ENCODE measurements around the gene DIAPH3. TPM values are rescaled to one million over a fixed set of nuclear protein-coding genes. Genes with fewer than 3 reads are reported as not detected.
A peak's percentile ranks its signal among the peaks of the same experiment; 100 is the strongest.

Gene DIAPH3
- polyA plus RNA-seq, 4 donors: 10.3 to 14.3 (median 11.8) TPM

GRCh38 chr13:59885076-59885475, 278.7 kb downstream of the DIAPH3 start:
- no peak for DNase-seq (ENCODE audit: low read depth in 4 of 4, low spot score in 2 of 4)

DNA sequence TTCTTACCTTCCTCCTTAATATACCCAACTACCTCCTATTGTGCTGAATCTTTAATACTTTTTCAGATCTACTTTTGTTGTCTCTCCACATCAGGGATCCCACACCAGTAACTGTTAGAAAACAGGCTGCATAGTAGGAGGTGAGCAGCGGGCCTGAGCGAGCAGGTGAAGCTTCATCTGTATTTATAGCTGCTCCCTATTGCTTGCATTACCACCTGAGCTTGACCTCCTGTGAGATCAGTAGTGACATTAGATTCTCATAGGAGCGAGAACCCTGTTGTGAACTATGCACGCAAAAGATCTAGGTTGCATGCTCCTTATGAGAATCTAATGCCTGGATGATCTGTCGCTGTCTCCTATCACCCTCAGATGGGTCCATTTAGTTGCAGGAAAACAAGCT, 279.8 kb downstream of the DIAPH3 start:
- DNase-seq (ENCODE audit: low read depth in 4 of 4, low spot score in 2 of 4): no peak

DNA sequence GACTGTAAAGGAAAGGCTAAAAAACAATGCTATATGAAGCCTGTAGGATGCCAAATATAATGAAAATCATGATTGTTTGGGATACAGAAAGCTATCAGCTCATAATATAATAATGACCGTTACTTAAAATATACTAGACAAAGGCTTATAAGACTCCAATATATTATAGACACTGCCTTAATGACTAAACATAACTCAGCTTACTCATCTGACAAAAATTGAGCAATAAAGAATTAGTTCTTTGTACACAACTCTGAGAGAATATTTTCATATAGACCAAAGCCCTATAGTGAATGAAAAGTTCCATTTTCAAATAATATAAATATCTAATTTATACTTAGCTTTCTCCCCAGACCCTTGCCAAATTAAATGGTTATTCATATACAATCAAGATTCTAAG, 283.3 kb downstream of the DIAPH3 start:
- no peak for DNase-seq (ENCODE audit: low read depth in 4 of 4, low spot score in 2 of 4)

- DNase-seq (ENCODE audit: low read depth in 4 of 4, low spot score in 2 of 4): peak in 3 of 4 donors; percentile 10 to 27 (median 13)
These were observed 284.4 kb downstream of the DIAPH3 start for GRCh38 chr13:59879281-59879680.

DNA sequence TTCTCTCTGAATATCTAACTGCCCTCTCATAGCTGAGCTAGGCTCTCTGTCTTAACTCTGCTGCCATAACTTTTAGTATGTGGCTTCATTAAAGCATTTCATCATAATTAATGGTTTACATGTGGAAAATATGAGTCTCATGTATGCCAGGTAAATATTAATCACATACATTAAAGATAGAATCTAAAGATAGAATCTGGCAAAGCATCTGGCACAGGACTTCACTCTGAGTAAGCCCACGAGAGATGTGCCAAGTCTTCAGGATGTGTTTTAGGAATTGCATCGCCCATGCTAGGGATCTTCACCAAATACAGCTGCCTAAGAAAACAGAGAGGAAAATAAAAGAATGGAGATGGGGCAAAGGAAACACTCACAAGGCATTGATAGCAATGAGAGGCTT, 285.8 kb downstream of the DIAPH3 start:
- no peak for DNase-seq (ENCODE audit: low read depth in 4 of 4, low spot score in 2 of 4)

DNA sequence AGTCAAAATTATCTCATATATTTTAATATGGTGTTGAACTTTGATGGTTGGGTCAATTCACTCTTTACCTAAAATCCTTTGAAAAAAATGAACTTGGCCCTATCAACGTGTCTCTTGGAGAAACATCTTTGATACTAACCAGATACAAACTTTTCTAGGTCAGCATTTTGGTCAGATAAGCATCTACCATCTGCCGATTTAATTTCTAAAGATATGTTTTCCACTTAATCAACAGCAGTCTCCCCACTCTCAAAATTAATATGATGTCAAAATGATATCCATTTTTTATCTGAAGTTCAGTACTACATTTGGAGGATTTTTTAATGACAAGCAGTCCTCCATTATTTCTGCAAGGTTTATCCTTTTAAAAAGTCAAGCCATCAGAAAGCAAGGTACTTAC, 288.8 kb downstream of the DIAPH3 start:
- DNase-seq (ENCODE audit: low read depth in 4 of 4, low spot score in 2 of 4): no peak

GRCh38 chr13:59873856-59874255, 289.9 kb downstream of the DIAPH3 start:
- no peak for DNase-seq (ENCODE audit: low read depth in 4 of 4, low spot score in 2 of 4)

- no peak for DNase-seq (ENCODE audit: low read depth in 4 of 4, low spot score in 2 of 4)
These were observed 290.4 kb downstream of the DIAPH3 start for GRCh38 chr13:59873309-59873708.

GRCh38 chr13:59867867-59868266, 295.9 kb downstream of the DIAPH3 start:
- DNase-seq (ENCODE audit: low read depth in 4 of 4, low spot score in 2 of 4): no peak

DNA sequence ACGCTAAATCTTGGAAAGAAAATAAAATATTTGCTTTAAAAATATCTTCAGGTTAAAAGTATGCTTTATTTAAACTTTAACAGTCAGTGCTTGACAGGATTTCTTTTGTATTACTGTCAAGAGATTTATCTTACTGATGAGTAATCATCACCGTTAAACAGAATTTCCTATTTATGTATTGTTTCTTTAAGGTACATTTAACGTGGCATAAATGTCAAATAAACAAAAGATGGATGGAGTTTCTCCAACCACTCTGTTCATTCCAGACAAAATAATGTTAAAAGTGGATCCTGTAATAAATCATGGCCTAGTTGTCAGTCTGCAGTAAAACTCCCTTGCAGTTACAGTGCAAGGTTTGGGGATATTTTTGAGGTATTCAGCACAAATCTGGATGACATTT, 298.3 kb downstream of the DIAPH3 start:
- no peak for DNase-seq (ENCODE audit: low read depth in 4 of 4, low spot score in 2 of 4)

DNA sequence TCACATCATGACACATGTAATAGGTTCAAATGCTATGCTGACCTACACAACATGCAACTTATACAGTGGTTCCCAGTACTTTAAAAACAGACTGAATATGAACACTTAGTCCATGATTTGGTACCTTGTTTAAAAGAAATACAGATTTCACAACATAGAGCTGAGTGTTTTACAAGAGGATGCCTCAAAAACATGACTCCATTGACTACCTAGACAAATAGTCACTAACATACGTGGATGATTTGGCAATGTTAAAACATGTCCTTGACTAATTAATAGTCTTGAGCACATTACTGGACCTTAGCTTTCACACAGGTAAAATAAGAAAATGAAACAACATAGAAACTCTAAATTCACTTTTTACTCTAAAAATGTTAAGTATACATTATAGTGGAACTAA, 300.1 kb downstream of the DIAPH3 start:
- DNase-seq (ENCODE audit: low read depth in 4 of 4, low spot score in 2 of 4): no peak

GRCh38 chr13:59861676-59862075, 302.1 kb downstream of the DIAPH3 start:
- DNase-seq (ENCODE audit: low read depth in 4 of 4, low spot score in 2 of 4): no peak

GRCh38 chr13:59856281-59856810, 307.4 kb downstream of the DIAPH3 start:
- no peak for DNase-seq (ENCODE audit: low read depth in 4 of 4, low spot score in 2 of 4)

- no peak for DNase-seq (ENCODE audit: low read depth in 4 of 4, low spot score in 2 of 4)
These were observed 316.7 kb downstream of the DIAPH3 start for GRCh38 chr13:59846845-59847620.

GRCh38 chr13:59843040-59843439, 320.7 kb downstream of the DIAPH3 start:
- no peak for DNase-seq (ENCODE audit: low read depth in 4 of 4, low spot score in 2 of 4)

DNA sequence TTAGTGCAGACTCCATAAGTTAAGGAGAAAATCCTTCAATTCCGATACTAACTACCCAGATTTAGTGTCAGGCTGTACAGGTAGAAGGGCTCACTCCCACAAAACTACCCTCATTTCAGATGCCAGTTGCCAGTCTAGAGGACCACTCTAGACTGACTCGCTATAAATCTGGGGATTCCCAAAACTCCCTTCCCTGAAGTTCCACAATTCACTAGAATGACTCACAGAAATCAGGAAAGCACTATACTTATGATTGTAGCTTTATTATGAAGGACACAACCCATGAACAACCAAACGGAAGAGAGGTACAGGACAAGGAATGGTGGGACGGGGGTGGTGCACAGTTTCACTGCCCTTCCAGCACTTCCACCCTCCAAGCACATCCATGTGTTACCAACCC, 321.2 kb downstream of the DIAPH3 start:
- DNase-seq (ENCODE audit: low read depth in 4 of 4, low spot score in 2 of 4): no peak

DNA sequence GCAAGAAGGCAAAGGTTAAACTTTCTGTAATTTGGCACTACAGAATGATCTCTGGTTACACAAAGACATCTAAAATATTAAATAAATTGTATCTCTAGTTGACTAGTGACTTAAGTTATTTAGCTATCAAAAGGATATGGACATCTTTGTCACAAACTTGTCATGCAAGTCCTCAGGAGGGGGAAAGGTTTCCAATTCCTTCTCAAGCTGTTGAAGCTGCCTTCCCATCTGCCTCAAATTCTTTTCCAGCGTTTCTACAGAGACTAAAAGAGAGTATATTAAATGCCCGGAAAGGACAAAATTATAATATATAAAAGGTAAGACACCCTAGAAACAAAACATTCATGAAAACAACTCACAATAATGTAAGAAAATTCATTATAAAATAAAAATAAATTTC, 324.5 kb downstream of the DIAPH3 start:
- no peak for DNase-seq (ENCODE audit: low read depth in 4 of 4, low spot score in 2 of 4)

DNA sequence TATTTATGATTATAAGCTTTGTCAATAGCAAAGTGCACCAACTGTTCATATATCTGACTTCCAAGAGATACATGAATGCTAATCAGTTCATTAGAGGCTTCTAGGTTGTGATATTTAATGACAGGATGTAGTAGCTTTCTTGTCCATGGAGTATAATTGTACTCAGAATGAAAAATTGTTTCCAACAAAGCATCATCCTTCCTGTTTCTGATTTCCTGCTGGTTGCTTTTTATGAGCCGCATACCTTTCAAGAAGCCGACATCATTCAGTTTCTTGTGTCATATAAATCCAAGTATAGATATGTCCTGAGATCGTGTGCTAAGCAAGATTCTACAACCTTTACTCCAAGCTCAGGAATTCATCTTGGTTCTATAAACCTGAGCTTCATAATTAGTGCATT, 326.6 kb downstream of the DIAPH3 start:
- no peak for DNase-seq (ENCODE audit: low read depth in 4 of 4, low spot score in 2 of 4)

DNA sequence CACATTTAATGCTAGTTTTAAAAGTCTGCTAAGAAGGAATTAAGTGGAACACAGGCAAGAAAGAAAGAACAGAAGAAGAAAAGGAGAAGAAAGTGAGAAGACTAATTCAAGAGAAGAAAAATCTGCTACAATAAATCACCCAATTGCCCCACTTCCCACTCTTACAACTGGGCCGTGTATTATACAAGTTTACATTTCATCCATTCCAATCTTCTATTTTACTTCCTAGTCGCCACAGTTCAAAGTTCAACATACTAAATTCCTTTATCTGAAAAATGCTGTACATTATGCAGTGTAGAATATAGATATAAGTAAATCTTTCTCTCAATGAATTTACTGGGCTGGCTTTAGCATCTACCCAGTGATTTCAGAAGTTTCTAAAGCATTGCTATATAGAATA, 328.2 kb downstream of the DIAPH3 start:
- DNase-seq (ENCODE audit: low read depth in 4 of 4, low spot score in 2 of 4): no peak

GRCh38 chr13:59834801-59835200, 328.9 kb downstream of the DIAPH3 start:
- DNase-seq (ENCODE audit: low read depth in 4 of 4, low spot score in 2 of 4): no peak

DNA sequence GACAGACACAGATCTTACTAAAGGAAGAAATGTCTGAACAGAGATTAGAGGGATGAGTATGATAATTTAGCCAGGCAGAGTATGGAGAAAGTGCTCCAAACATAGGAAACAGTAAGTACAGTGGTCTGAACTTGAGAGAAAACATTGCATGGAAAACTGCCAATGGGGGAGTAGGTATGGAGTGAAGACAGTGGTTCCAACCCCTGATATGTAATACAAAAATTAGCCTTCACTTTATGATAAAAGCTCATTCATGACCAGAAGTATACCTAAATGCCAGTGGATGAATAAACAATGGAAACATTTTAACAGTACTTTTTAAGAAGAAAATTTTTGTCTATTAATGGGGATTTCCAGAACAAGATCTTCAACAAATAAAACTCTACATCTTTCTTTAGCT, 334.0 kb downstream of the DIAPH3 start:
- no peak for DNase-seq (ENCODE audit: low read depth in 4 of 4, low spot score in 2 of 4)

- no peak for DNase-seq (ENCODE audit: low read depth in 4 of 4, low spot score in 2 of 4)
These were observed 340.2 kb downstream of the DIAPH3 start for GRCh38 chr13:59823486-59823885.

- DNase-seq (ENCODE audit: low read depth in 4 of 4, low spot score in 2 of 4): no peak
These were observed 354.2 kb downstream of the DIAPH3 start for GRCh38 chr13:59809564-59809963.
